ENCODE measurements around the gene NEURL1. TPM values are rescaled to one million over a fixed set of nuclear protein-coding genes. Genes with fewer than 3 reads are reported as not detected.

Gene NEURL1
- total RNA-seq, 2 donors from 2014 or later, result 0.37 to 0.38 TPM

DNA sequence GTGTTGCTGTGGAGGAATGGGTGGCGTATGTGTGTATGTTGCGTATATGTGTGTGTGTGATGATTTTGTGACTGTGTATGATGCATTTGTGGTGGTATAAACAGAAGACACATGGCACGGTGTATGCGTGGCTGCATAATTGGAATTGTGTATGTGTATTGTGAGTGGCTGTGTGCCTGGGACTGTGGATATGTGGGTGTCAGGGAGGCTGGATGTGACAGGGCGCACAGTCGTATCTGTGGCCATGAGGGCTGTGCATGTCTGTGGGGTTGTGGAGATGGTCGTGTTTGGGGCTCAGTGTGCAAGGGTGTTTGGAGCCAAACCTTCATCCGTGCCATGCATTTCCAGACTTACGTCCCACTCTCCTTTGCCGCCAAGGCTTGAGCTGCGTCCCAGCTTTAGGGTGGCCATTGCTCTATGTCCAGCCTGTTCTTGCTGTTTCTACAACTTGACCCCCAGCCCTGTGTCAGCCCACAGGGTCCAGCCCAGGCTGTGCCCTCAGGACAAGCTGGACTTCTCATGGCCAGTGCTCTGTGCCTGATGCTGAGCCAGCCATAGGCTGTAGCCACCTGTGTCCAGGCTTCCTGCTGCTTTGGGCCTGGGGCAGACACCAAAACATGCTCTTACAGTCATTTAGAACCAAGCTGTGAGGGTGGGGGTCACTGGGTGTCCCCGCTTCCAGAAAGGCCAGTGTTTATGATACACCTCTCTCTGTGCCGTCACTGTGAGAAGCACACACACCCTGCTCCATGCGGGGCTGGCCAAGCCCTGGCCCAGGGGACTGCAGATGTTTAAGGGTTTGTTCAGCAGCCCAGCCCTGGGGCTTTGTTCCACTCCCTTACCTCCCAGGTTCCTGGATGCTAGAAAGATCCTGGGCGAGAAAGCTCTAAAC, 127.6 kb downstream of the NEURL1 start:
- Mint-ChIP-seq H3K4me3 (no peak overlapping the region), H3K36me3 (ENCODE audit: low read depth) (peaks cover 6% of the 10 kb centered on the region), H3K27me3 (ENCODE audit: insufficient read depth) (no peaks in the 10 kb centered on the region), H3K27ac (no peak overlapping the region), H3K4me1 (no peaks in the 10 kb centered on the region), H3K9me3 (no peaks in the 10 kb centered on the region)
- Histone ChIP-seq H3K27ac (ENCODE audit: low read depth, low read length) (no peak overlapping the region), H3K9me3 (ENCODE audit: control insufficient read depth, low read length) (no peaks in the 10 kb centered on the region), H3K36me3 (ENCODE audit: control insufficient read depth, insufficient read depth, low read length) (no peaks in the 10 kb centered on the region), H3K4me3 (ENCODE audit: low read length) (no peak overlapping the region), H3K4me1 (ENCODE audit: control insufficient read depth, insufficient read depth, low read length) (no peaks in the 10 kb centered on the region), H3K27me3 (ENCODE audit: control insufficient read depth, insufficient read depth, low read length, poor library complexity, severe bottlenecking) (no peaks in the 10 kb centered on the region), H3K9ac (ENCODE audit: extremely low read depth, low read length, poor library complexity, severe bottlenecking) (no peak overlapping the region)
- TF ChIP-seq, protein P1, sequence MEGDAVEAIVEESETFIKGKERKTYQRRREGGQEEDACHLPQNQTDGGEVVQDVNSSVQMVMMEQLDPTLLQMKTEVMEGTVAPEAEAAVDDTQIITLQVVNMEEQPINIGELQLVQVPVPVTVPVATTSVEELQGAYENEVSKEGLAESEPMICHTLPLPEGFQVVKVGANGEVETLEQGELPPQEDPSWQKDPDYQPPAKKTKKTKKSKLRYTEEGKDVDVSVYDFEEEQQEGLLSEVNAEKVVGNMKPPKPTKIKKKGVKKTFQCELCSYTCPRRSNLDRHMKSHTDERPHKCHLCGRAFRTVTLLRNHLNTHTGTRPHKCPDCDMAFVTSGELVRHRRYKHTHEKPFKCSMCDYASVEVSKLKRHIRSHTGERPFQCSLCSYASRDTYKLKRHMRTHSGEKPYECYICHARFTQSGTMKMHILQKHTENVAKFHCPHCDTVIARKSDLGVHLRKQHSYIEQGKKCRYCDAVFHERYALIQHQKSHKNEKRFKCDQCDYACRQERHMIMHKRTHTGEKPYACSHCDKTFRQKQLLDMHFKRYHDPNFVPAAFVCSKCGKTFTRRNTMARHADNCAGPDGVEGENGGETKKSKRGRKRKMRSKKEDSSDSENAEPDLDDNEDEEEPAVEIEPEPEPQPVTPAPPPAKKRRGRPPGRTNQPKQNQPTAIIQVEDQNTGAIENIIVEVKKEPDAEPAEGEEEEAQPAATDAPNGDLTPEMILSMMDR (conservative IDR thresholded peaks at IDR 0.05), result no peak
- no peak for DNase-seq
- WGBS, 2 experiments (ENCODE audit: insufficient coverage in 1 of 2, insufficient read length in 1 of 2), result 91 to 100% methylated on average over 11 to 15 of the region's 15 CpGs

DNA sequence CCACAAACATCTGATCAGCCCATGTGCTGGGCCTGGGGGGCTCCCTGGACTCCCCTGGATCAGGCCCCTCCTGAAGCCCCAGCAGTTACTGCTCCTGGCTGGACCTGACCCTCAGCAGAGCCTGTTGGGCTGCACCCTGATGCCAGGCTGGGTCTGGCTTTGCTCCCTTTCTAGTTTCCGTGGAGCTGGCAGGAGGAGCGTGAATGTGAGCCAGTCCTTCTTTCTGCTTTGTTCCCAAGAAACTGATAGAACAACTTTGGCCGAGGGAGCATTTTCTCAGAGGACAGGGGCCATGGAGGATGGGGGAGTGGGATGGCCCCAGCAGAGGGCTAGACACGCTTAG, 128.2 kb downstream of the NEURL1 start:
- Histone ChIP-seq H3K27ac (ENCODE audit: low read depth, low read length) (no peak overlapping the region), H3K4me3 (ENCODE audit: low read length) (no peak overlapping the region), H3K27me3 (ENCODE audit: control insufficient read depth, insufficient read depth, low read length, poor library complexity, severe bottlenecking) (no peaks in the 10 kb centered on the region), H3K9ac (ENCODE audit: extremely low read depth, low read length, poor library complexity, severe bottlenecking) (no peak overlapping the region), H3K9me3 (ENCODE audit: control insufficient read depth, low read length) (no peaks in the 10 kb centered on the region), H3K4me1 (ENCODE audit: control insufficient read depth, insufficient read depth, low read length) (no peaks in the 10 kb centered on the region), H3K36me3 (ENCODE audit: control insufficient read depth, insufficient read depth, low read length) (no peaks in the 10 kb centered on the region)
- Mint-ChIP-seq H3K36me3 (ENCODE audit: low read depth) (peaks cover 6% of the 10 kb centered on the region), H3K27ac (no peak overlapping the region), H3K27me3 (ENCODE audit: insufficient read depth) (no peaks in the 10 kb centered on the region), H3K4me1 (no peaks in the 10 kb centered on the region), H3K9me3 (no peaks in the 10 kb centered on the region), H3K4me3 (no peak overlapping the region)
- 89 to 100% methylated on average over 1 to 4 of the region's 4 CpGs for WGBS, 2 experiments (ENCODE audit: insufficient coverage in 1 of 2, insufficient read length in 1 of 2)
- TF ChIP-seq, protein P1 (conservative IDR thresholded peaks at IDR 0.05), result no peak
- no peak for DNase-seq

DNA sequence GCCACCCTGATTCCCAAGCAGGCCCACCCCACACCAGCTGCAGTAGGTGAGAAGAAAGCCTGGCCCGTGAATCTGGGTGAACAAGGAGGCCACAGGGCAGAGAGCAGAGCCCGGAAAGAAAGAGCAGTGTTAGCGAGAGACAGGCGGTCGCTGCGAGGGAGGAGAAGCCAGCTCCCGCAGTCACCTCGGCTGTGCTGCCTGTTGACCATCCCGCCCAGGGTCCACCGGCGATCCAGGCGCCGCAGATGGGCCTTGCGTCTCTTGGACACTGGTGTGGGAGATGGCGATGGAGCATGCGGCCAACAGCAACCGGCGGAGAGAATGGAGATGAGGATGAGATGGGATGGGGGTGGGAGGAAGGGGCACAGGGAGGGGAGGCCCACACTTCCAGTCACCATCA, 128.8 kb downstream of the NEURL1 start:
- Mint-ChIP-seq H3K27me3 (ENCODE audit: insufficient read depth) (no peaks in the 10 kb centered on the region), H3K27ac (no peak overlapping the region), H3K9me3 (no peaks in the 10 kb centered on the region), H3K4me1 (no peaks in the 10 kb centered on the region), H3K36me3 (ENCODE audit: low read depth) (peaks cover 8% of the 10 kb centered on the region), H3K4me3 (no peak overlapping the region)
- DNase-seq, result no peak
- 93 to 96% methylated on average over 10 to 18 of the region's 18 CpGs for WGBS, 2 experiments (ENCODE audit: insufficient coverage in 1 of 2, insufficient read length in 1 of 2)
- H3K4me3 ChIP-seq (ENCODE audit: low read length), result no peak overlapping the region
- no peaks in the 10 kb centered on the region for H3K36me3 ChIP-seq (ENCODE audit: control insufficient read depth, insufficient read depth, low read length)
- H3K9me3 ChIP-seq (ENCODE audit: control insufficient read depth, low read length), result no peaks in the 10 kb centered on the region
- H3K4me1 ChIP-seq (ENCODE audit: control insufficient read depth, insufficient read depth, low read length), result no peaks in the 10 kb centered on the region
- no peaks in the 10 kb centered on the region for H3K27me3 ChIP-seq (ENCODE audit: control insufficient read depth, insufficient read depth, low read length, poor library complexity, severe bottlenecking)
- TF ChIP-seq, protein P1 (conservative IDR thresholded peaks at IDR 0.05), result no peak
- H3K27ac ChIP-seq (ENCODE audit: low read depth, low read length), result no peak overlapping the region
- H3K9ac ChIP-seq (ENCODE audit: extremely low read depth, low read length, poor library complexity, severe bottlenecking), result no peak overlapping the region

Data from endodermal cell (in vitro differentiated cells).